GM21717 (cell line): Measurements from ENCODE around the gene RNF169.

ENCODE experiments used
- ATAC-seq: cut with Tn5 transposase; IDR thresholded peaks from one replicate; pipeline ENCODE4 v1.9.1; 2021; ENCODE audit warnings: mild to moderate bottlenecking, moderate library complexity; ENCODE audit not compliant: unreplicated experiment

Gene RNF169

DNA sequence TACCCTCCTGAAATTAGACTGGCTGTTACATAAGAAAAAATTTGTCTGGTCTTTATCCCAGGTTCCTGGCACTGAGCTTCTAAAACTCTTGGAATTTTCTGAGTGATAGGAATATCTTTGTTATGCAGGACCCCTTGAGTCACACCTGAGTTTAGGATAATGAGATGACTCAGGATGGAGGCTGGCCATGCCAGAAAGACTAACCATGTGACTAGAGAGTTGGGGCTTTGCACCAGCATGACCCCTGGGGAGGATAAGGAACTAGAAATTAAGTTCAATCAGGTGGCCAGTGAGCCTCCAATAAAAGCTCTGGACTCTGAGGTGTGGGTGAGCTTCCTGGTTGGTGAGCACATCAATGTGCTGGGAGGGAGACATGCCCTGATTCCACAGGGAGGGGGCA lies 112.1 kb downstream of the RNF169 start:
- no peak for ATAC-seq

GRCh38 chr11:74863410-74863809 lies 114.8 kb downstream of the RNF169 start:
- ATAC-seq = no peak

- no peak for ATAC-seq
Measured at GRCh38 chr11:74866557-74866956, 117.9 kb downstream of the RNF169 start.

DNA sequence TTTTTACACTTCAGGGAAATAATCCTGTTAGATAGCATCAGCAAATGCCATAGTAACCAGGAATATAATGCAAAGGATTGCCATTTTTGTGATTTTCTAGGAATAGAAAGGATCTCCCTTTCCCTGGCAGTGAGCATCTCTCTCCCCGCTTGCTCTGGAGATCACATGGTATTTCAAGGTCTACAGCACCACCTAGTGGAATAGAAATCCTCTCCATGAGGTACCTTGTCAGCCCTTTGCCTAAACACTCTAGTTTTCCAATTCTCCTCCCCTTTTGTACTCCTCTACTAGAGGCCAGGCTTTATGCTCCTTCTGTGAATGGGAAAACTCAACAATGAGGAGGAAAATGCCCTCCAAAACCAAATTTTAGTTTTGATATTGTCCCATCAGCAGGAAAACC lies 121.8 kb downstream of the RNF169 start:
- no peak for ATAC-seq

- no peak for ATAC-seq
Measured at GRCh38 chr11:74871037-74871436, 122.4 kb downstream of the RNF169 start.

DNA sequence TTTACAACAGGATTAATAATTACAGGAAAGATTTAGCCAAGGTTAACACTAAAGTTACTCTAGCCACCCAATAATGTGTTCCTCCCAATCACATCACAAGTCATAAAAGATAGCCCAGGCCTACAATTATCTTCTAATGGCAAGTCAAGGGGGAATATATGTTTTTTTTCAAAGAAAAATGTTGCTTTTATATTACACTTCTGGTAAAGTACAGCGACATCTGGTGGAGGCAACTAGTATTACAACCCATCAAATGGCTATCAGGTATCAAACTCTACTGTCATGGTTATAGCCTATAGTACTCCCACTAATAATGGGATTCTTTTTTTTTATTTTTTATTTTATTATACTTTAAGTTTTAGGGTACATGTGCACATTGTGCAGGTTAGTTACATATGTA lies 128.5 kb downstream of the RNF169 start:
- ATAC-seq = no peak
